SK-N-MC (cell line): ENCODE data around the gene PRKCG.

Experiments used
- EZH2 ChIP-seq: fragments of 200-600 bp; sonication (generic); IDR thresholded peaks from one replicate; pipeline ENCODE4 v1.6.1; 2017; ENCODE audit warnings: antibody characterized with exemption
- POLR2AphosphoS5 ChIP-seq: IDR thresholded peaks from 2 replicates; pipeline ENCODE4 v1.6.1; 2012; ENCODE audit warnings: mild to moderate bottlenecking, low read depth, low read length, borderline replicate concordance

DNA sequence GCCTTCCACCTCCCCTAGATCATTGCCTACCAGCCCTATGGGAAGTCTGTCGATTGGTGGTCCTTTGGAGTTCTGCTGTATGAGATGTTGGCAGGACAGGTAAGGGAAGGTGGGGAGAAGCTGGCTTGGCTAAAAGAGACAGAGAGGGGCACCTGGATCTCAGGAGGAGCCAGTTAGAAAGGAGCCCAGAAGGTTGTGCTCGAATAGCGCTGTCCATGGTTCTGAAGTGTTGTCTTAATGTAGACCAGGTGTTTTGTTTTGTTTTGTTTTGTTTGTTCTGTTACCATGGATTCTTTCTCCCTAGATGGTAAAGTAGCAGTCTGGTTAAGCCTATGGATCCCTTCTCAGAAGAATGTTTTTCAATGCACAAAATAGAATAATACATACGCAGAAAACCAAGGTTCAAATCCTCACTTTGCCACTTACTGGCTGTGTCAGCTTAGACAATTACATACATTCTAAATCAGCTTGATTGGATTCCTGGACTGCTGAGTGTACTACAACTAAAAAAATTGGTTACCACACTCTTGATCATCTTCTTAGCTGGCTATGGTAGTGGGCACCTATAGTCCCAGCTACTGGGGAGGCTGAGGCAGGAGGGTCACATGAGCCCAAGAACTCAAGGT lies 21.2 kb downstream of the PRKCG start:
- TF ChIP-seq EZH2: no peak
- TF ChIP-seq POLR2AphosphoS5: no peak
